PC-9 (cell line): Measurements from ENCODE around the gene MARCHF3. TPM values are rescaled to one million over a fixed set of nuclear protein-coding genes. Genes with fewer than 3 reads are reported as not detected.
"Not testable (repeated sequence)": the region's sequence is repeated elsewhere in the genome, so short reads cannot be mapped to it uniquely, and the experiment has no call there.

Experiments used
- BruUV-seq: library from RNA; stranded (reverse); fragments of 400-500 nt; replicated peaks from 2 replicates; lab custom pipeline; 2021; lab: Mats Ljungman, UMichigan
- CTCF ChIA-PET: fragments of 300-600 bp; sonication (Branson Sonifier 250); formaldehyde crosslinking; loops from one replicate; lab custom pipeline; 2022; ENCODE audit warnings: antibody characterized with exemption; lab: Charles Lee
- POLR2A ChIA-PET: fragments of 300-600 bp; sonication (Branson Sonifier 250); formaldehyde crosslinking; loops from one replicate; lab custom pipeline; 2022; ENCODE audit warnings: antibody characterized with exemption; ENCODE audit not compliant: unreplicated experiment; lab: Charles Lee
- DNase-seq, 2 experiments: peaks; one replicate each; pipeline versions ENCODE4 v3.0.0 to v3.0.0-alpha.2; 2015 to 2022; ENCODE audit warnings: mixed read lengths in 1 of 2
- H2AFZ ChIP-seq: fragments of 200-600 bp; sonication (generic); 2 replicates; pipeline ENCODE4 v1.8.1; 2017; ENCODE audit warnings: antibody characterized with exemption
- H3F3A ChIP-seq: fragments of 200-600 bp; sonication (generic); 2 replicates; pipeline ENCODE4 v1.8.1; 2017; ENCODE audit warnings: antibody characterized with exemption, mild to moderate bottlenecking, low read depth; ENCODE audit not compliant: insufficient read depth
- H3K27ac ChIP-seq: fragments of 200-600 bp; sonication (generic); 2 replicates; pipeline ENCODE4 v1.6.1; 2016; ENCODE audit warnings: mixed run types
- H3K27me3 ChIP-seq: fragments of 200-600 bp; sonication (generic); 2 replicates; pipeline ENCODE4 v1.6.1; 2016; ENCODE audit warnings: low read depth, mixed run types; ENCODE audit not compliant: insufficient read depth
- H3K36me3 ChIP-seq: fragments of 200-600 bp; sonication (generic); 2 replicates; pipeline ENCODE4 v1.6.1; 2016; ENCODE audit warnings: low read depth, mixed run types
- H3K4me1 ChIP-seq: fragments of 200-600 bp; sonication (generic); replicated peaks from 2 replicates; pipeline ENCODE4 v1.6.1; 2016; ENCODE audit warnings: mixed run types; ENCODE audit not compliant: insufficient read depth
- H3K4me2 ChIP-seq: fragments of 200-600 bp; sonication (generic); 2 replicates; pipeline ENCODE4 v1.6.1; 2017; ENCODE audit warnings: mixed run types
- H3K4me3 ChIP-seq: fragments of 200-600 bp; sonication (generic); 2 replicates; pipeline ENCODE4 v1.6.1; 2016; ENCODE audit warnings: mixed run types
- H3K79me2 ChIP-seq: fragments of 200-600 bp; sonication (generic); 2 replicates; pipeline ENCODE4 v1.6.1; 2017; ENCODE audit warnings: low read depth, mixed run types
- H3K9me2 ChIP-seq: fragments of 200-600 bp; sonication (generic); 2 replicates; pipeline ENCODE4 v1.8.1; 2017; ENCODE audit warnings: mild to moderate bottlenecking; ENCODE audit not compliant: insufficient read depth
- H3K9me3 ChIP-seq: fragments of 200-600 bp; sonication (generic); 2 replicates; pipeline ENCODE4 v1.8.1; 2016; ENCODE audit warnings: low read depth; ENCODE audit not compliant: insufficient read depth
- H4K20me1 ChIP-seq: fragments of 200-600 bp; sonication (generic); 2 replicates; pipeline ENCODE4 v1.8.1; 2017; ENCODE audit not compliant: insufficient read depth
- EZH2 ChIP-seq: fragments of 200-600 bp; sonication (generic); IDR thresholded peaks from 2 replicates; pipeline ENCODE4 v1.8.0; 2017; ENCODE audit warnings: antibody characterized with exemption, low read depth
- intact Hi-C: fragments of 100-400 bp; cut with micrococcal nuclease; formaldehyde crosslinking; loops from one replicate; pipeline ENCODE4 v1.10.0; 2022; ENCODE audit not compliant: unreplicated experiment
- total RNA-seq: library from RNA; stranded (reverse); gene quantifications from 2 replicates; pipeline ENCODE4 v1.2.3, GENCODE V29; 2021
- TF ChIP-seq, protein P1 (sequence below): fragments of 200-600 bp; sonication (generic); conservative IDR thresholded peaks from 2 replicates; pipeline ENCODE4 v1.6.1; 2017; ENCODE audit warnings: mixed run types, antibody characterized with exemption, mild to moderate bottlenecking, moderate library complexity

MARCHF3 gene
- total RNA-seq, 1 experiment from 2014 or later = 0.35 TPM

DNA sequence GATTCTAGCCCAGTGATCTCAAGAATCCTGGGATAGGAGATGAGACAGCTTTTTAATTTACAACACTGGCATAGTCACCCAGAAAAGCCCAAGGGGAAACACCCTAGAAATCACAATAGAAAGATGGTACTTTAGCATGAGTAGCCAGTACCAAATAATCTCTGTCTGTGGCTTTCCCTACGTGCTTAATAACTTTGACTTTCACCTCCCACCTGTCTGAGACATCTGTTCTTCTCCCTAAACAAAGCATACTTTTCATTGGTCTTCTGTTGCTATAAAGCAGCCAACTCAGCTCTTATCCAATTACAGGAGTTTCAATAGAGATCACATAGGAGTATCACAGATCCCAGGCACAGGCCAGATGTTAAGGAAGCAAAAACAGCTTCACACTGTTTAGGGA is 10.4 kb downstream of the MARCHF3 start:
- intact Hi-C loops = no loop called here
- BruUV-seq = no TSS peak
- ChIA-PET POLR2A (no interaction called here), CTCF (no interaction called here)
- Histone ChIP-seq H3K27me3 (no peaks in the 10 kb centered on the region), H3F3A (no peaks in the 10 kb centered on the region), H3K79me2 (no peaks in the 10 kb centered on the region), H3K4me3 (no peak overlapping the region), H3K9me3 (no peaks in the 10 kb centered on the region), H3K4me2 (no peak overlapping the region), H3K4me1 (no peaks in the 10 kb centered on the region), H3K9me2 (no peaks in the 10 kb centered on the region; the same call in 1 of the 2 replicates), H4K20me1 (no peaks in the 10 kb centered on the region), H3K27ac (no peak overlapping the region), H3K36me3 (no peaks in the 10 kb centered on the region), H2AFZ (no peak overlapping the region)
- TF ChIP-seq, protein P1, sequence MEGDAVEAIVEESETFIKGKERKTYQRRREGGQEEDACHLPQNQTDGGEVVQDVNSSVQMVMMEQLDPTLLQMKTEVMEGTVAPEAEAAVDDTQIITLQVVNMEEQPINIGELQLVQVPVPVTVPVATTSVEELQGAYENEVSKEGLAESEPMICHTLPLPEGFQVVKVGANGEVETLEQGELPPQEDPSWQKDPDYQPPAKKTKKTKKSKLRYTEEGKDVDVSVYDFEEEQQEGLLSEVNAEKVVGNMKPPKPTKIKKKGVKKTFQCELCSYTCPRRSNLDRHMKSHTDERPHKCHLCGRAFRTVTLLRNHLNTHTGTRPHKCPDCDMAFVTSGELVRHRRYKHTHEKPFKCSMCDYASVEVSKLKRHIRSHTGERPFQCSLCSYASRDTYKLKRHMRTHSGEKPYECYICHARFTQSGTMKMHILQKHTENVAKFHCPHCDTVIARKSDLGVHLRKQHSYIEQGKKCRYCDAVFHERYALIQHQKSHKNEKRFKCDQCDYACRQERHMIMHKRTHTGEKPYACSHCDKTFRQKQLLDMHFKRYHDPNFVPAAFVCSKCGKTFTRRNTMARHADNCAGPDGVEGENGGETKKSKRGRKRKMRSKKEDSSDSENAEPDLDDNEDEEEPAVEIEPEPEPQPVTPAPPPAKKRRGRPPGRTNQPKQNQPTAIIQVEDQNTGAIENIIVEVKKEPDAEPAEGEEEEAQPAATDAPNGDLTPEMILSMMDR = no peak
- no peak for TF ChIP-seq EZH2
- DNase-seq = no peak

DNA sequence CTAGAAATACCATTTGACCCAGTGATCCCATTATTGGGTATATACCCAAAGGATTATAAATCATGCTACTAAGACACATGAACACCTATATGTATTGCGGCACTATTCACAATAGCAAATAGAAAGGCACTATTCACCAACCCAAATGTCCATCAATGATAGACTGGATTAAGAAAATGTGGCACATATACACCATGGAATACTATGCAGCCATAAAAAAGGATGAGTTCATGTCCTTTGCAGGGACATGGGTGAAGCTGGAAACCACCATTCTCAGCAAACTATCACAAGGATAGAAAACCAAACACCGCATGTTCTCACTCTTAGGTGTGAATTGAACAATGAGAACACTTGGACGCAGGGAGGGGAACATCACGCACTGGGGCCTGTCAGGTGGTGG is 13.6 kb downstream of the MARCHF3 start:
- intact Hi-C loops, H3K36me3 ChIP-seq, H3K9me3 ChIP-seq, H3K4me2 ChIP-seq, H3K4me1 ChIP-seq, H2AFZ ChIP-seq, H3K27me3 ChIP-seq, H4K20me1 ChIP-seq, DNase-seq, CTCF ChIA-PET, H3F3A ChIP-seq, H3K27ac ChIP-seq, H3K9me2 ChIP-seq, POLR2A ChIA-PET, H3K79me2 ChIP-seq, H3K4me3 ChIP-seq, BruUV-seq: not testable (repeated sequence)

DNA sequence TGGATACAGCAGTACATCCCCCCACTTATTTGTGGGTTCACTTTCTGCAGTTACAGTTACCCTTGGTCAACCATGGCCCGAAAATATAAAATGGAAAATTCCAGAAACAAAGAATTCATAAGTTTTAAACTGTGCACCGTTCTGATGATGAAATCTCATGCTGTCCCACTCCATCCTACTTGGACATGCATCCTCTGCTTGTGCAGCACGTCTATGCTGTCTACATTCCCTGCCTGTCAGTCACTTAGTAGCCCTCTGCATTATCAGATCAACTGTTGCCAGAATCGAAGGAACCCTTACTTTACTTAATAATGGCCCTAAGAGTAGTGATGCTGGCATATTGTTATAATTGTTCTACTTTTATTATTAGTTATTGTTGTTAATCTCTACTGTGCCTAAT is 14.6 kb downstream of the MARCHF3 start:
- H3K4me3 ChIP-seq = no peak overlapping the region
- TF ChIP-seq, protein P1 = no peak
- no peak for TF ChIP-seq EZH2
- no peak for DNase-seq
- H3K9me3 ChIP-seq = no peaks in the 10 kb centered on the region
- no peaks in the 10 kb centered on the region for H3K27me3 ChIP-seq
- BruUV-seq = no TSS peak
- no peaks in the 10 kb centered on the region for H3F3A ChIP-seq
- no peak overlapping the region for H3K27ac ChIP-seq
- no peaks in the 10 kb centered on the region for H3K4me1 ChIP-seq
- no peaks in the 10 kb centered on the region for H3K79me2 ChIP-seq
- ChIA-PET CTCF (no interaction called here), POLR2A (no interaction called here)
- H3K36me3 ChIP-seq = no peaks in the 10 kb centered on the region
- H2AFZ ChIP-seq = no peak overlapping the region
- intact Hi-C loops = no loop called here
- H3K9me2 ChIP-seq = no peaks in the 10 kb centered on the region; the same call in 1 of the 2 replicates
- no peaks in the 10 kb centered on the region for H4K20me1 ChIP-seq
- no peak overlapping the region for H3K4me2 ChIP-seq

DNA sequence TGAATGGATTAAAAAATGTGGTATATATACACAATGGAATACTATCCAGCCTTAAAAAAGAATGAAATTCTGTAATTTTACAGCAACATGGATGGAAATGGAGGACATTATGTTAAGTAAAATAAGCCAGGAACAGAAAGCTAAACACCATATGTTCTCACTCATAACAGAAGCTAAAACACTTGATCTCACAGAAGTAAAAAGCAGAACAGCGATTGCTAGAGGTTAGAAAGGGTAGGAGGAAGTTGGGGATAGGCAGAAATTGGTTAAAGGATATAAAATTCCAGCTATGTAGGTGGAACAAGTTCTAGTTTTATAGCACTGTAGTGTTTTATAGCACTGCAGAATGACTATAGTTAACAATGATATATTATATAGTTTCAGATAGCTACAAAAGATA is 15.8 kb downstream of the MARCHF3 start:
- intact Hi-C loops = no loop called here
- no peak overlapping the region for H3K4me2 ChIP-seq
- H3K4me1 ChIP-seq = no peaks in the 10 kb centered on the region
- no peak for TF ChIP-seq EZH2
- TF ChIP-seq, protein P1 = no peak
- no peaks in the 10 kb centered on the region for H3K36me3 ChIP-seq
- DNase-seq = no peak
- CTCF ChIA-PET = no interaction called here
- H4K20me1 ChIP-seq = no peaks in the 10 kb centered on the region
- no peaks in the 10 kb centered on the region for H3K9me3 ChIP-seq
- H3K79me2 ChIP-seq = no peaks in the 10 kb centered on the region
- POLR2A ChIA-PET = interaction anchor here (0.6 kb wide), 1 partner anchor 181 kb away, joined by 3 read pairs; no protein-coding TSS in a partner anchor
- no TSS peak for BruUV-seq
- H3F3A ChIP-seq = no peaks in the 10 kb centered on the region
- H3K4me3 ChIP-seq = no peak overlapping the region
- no peak overlapping the region for H3K27ac ChIP-seq
- no peak overlapping the region for H2AFZ ChIP-seq
- H3K9me2 ChIP-seq = no peaks in the 10 kb centered on the region; the same call in 1 of the 2 replicates
- H3K27me3 ChIP-seq = no peaks in the 10 kb centered on the region
